SH-SY5Y (cell line): ENCODE data around the gene ADAM12.

Source experiments
- GATA2 ChIP-seq: IDR thresholded peaks from 2 replicates; pipeline ENCODE4 v1.6.1; 2011; ENCODE audit warnings: mild to moderate bottlenecking, low read depth, low read length
- GATA3 ChIP-seq: IDR thresholded peaks from 2 replicates; pipeline ENCODE4 v1.6.1; 2011; ENCODE audit warnings: low read depth, mild to moderate bottlenecking, low read length, moderate library complexity

DNA sequence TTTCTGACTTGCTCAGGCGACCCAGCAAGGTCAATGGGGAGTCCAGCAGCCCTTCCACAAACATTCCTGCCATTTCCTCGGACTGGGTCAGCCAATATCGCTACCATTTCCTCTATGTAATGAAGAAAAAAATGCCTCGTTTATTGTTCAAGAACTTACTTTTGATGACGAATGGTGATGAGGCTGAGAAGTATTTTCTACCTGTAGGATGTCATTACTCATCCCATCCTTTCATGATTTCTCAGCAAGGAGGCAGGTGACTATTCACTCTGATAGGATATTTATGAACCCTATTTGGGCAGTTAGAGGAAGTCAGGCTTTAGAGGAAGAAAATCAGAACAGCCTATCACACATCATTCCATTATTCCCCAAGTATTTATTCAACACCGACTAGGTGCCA, 313.3 kb downstream of the ADAM12 start:
- TF ChIP-seq GATA3 (no peak), GATA2 (no peak)
